Measurements from ENCODE around the gene BBS9. TPM values are rescaled to one million over a fixed set of nuclear protein-coding genes. Genes with fewer than 3 reads are reported as not detected.

BBS9 gene
- total and polyA plus RNA-seq, 8 donors = 2.6 to 10.8 (median 6.0) TPM

DNA sequence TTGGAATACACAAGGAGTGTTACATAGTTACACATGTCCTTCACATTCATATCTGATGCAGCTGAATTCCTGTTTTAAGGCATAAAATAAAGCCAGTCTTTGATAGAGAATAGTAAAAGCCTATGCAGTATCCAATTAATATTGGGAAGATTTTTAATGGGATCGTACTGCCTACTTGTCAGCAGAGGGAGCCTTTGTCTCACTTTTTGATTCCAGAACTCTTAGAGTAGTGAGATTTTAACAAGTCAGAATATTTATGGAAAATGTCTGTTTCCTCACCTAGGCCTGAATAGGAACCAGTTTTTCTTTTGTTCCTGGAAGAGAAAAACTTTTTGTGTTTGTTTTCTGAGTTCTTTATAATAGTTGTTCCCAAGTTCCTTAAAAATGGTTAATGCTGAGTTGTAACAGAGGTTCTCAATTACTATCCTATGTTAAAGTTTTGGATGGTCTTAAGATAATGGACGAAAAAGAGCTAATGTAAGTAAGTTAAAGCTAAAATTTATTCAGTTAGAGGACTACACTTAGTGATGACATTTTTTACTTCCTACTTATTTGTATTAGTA, 114.0 kb downstream of the BBS9 start:
- Histone ChIP-seq H3K4me1 (no peaks in the 10 kb centered on the region), H3K27ac (no peak overlapping the region), H3K4me3 (no peak overlapping the region), H3K27me3 (no peaks in the 10 kb centered on the region), H3K36me3 (no peaks in the 10 kb centered on the region), H3K9me3 (no peaks in the 10 kb centered on the region)
- 30 to 35% methylated on average over 2 of the region's 2 CpGs for WGBS, 2 donors
- DNase-seq (no peak), ATAC-seq (peak in 3 of 4 donors; percentile 74 to 78 (median 77)), FAIRE-seq (peak; percentile 66)
- intact Hi-C loops (cut with DNase I) = no loop called here
- TF ChIP-seq, protein P1, sequence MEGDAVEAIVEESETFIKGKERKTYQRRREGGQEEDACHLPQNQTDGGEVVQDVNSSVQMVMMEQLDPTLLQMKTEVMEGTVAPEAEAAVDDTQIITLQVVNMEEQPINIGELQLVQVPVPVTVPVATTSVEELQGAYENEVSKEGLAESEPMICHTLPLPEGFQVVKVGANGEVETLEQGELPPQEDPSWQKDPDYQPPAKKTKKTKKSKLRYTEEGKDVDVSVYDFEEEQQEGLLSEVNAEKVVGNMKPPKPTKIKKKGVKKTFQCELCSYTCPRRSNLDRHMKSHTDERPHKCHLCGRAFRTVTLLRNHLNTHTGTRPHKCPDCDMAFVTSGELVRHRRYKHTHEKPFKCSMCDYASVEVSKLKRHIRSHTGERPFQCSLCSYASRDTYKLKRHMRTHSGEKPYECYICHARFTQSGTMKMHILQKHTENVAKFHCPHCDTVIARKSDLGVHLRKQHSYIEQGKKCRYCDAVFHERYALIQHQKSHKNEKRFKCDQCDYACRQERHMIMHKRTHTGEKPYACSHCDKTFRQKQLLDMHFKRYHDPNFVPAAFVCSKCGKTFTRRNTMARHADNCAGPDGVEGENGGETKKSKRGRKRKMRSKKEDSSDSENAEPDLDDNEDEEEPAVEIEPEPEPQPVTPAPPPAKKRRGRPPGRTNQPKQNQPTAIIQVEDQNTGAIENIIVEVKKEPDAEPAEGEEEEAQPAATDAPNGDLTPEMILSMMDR (IDR thresholded peaks at IDR 0.05) = peak in 3 of 4 donors; percentile 36 to 45 (median 44)

DNA sequence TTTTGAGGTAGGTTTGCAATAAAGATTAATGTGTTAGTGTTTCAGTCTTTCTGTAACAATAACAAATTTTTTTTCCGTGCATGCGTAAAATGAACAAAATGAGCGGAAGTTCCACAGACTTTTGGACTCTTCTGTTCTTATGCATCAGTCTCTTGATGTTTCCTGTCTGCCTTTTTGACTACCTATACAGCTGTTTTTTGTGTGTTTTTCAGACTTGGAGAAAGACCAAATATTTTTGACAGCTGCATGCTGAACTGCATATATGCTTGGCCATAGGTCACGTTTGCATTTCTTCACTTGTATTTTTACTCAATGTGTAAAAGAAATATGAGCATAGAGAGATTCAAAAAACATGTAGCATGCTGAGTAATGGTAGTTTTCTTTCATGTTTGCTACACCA, 119.3 kb downstream of the BBS9 start:
- no peak for DNase-seq
- intact Hi-C loops (cut with DNase I) = no loop called here

DNA sequence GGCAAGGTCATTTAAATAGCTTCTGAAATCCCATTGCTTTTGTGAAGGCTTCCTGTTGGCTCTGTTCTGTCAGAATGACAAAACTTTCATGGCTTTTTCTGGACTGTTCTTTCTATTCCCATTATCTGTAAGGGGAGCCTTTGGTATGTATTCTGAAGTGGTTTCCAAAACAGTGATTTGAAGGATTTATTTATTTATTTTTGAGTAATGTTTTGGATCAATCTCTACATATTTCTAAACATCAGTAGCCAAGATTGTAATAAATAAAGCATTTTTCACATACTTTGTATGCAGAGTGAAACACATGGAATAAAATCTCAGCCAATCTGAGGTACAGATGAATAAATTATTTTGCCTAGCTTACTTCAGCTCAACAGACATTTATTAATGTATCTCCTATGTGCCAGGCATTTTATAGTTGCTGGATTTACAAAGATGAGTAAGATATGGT, 121.1 kb downstream of the BBS9 start:
- no peak overlapping the region for H3K27ac ChIP-seq
- no peak for DNase-seq
- peak in 2 of 4 donors; percentile 31 to 36 for ATAC-seq
- H3K27me3 ChIP-seq = no peaks in the 10 kb centered on the region
- intact Hi-C loops (cut with DNase I) = no loop called here
- peaks cover 0 to 4% (median 0%) of the 10 kb centered on the region in 3 donors for H3K4me1 ChIP-seq
- H3K9me3 ChIP-seq = no peaks in the 10 kb centered on the region
- TF ChIP-seq, protein P1 (IDR thresholded peaks at IDR 0.05) = no peak
- FAIRE-seq = peak; percentile 60
- H3K4me3 ChIP-seq = no peak overlapping the region
- no peaks in the 10 kb centered on the region for H3K36me3 ChIP-seq

More for the DNA sequence above, 119.3 kb downstream of the BBS9 start:
- Histone ChIP-seq H3K27me3 (no peaks in the 10 kb centered on the region), H3K4me1 (no peaks in the 10 kb centered on the region), H3K36me3 (no peaks in the 10 kb centered on the region), H3K4me3 (no peak overlapping the region), H3K9me3 (no peaks in the 10 kb centered on the region), H3K27ac (no peak overlapping the region)
- FAIRE-seq = no peak
- 86% methylated on average over 4 of the region's 4 CpGs for WGBS, 2 donors
- no peak for ATAC-seq
- TF ChIP-seq, protein P1 (IDR thresholded peaks at IDR 0.05) = no peak

DNA sequence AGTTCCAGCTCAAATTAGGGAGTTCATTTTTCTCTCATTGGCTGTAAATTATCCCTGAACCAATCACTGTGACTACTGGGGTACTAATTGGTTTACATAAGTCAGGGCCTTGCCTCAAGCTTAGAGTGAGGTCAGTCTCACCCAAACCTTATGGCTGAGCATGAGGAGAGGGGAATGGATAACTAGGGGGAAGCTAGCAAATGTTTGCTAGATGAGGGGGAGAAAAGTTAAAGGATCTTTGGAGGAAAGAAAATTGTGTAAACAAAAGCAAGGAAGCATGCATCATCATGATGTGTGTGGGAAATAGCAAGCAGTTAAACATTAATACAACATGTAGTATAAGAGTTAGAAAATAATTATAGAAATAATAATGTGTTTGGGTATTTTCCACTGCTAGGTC, 121.9 kb downstream of the BBS9 start:
- ATAC-seq (no peak), FAIRE-seq (no peak), DNase-seq (no peak)
- TF ChIP-seq, protein P1 (IDR thresholded peaks at IDR 0.05) = no peak
- H3K27me3 ChIP-seq = no peaks in the 10 kb centered on the region
- no peaks in the 10 kb centered on the region for H3K9me3 ChIP-seq
- peaks cover 0 to 5% (median 0%) of the 10 kb centered on the region in 3 donors for H3K4me1 ChIP-seq
- H3K4me3 ChIP-seq = no peak overlapping the region
- H3K36me3 ChIP-seq = no peaks in the 10 kb centered on the region
- H3K27ac ChIP-seq = no peak overlapping the region
- intact Hi-C loops (cut with DNase I) = no loop called here

DNA sequence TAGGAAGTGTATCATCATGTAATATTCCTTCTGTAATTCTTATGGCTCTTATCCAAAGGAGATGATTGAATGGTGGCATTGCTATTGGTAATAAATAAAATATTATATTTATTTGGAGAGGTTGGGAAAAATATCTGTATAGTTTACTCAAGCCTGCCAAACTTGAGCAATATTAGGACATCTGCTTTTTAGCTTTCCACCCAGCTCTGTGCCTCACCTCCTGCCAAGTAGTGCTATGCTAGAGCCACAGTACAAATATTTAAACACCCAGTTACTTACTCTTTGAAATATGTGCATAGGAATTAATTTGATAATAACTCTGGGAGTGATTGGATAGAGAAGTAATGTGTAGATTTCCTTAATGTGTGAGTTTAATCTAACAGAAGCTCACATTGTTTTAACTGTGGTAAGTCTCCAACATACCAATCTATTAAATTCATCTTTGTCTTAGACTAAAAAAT, 129.2 kb downstream of the BBS9 start:
- Histone ChIP-seq H3K9me3 (no peaks in the 10 kb centered on the region), H3K36me3 (no peaks in the 10 kb centered on the region), H3K4me3 (no peak overlapping the region), H3K4me1 (peaks cover 0 to 5% (median 0%) of the 10 kb centered on the region in 3 donors), H3K27me3 (no peaks in the 10 kb centered on the region), H3K27ac (no peak overlapping the region)
- ATAC-seq (no peak), DNase-seq (no peak), FAIRE-seq (no peak)
- TF ChIP-seq, protein P1 (IDR thresholded peaks at IDR 0.05) = no peak
- intact Hi-C loops (cut with DNase I) = no loop called here

Data from pancreas (tissue), 10 donors.